Panc1 (cell line): ENCODE measurements around the gene CPT1C. TPM values are rescaled to one million over a fixed set of nuclear protein-coding genes. Genes with fewer than 3 reads are reported as not detected.

ENCODE experiments used
- ATAC-seq: fragments of 200-7000 bp; cut with Tn5 transposase; 2 replicates; pipeline ENCODE4 v1.9.1; 2020; ENCODE audit warnings: mild to moderate bottlenecking, moderate library complexity
- BruUV-seq: library from RNA; stranded (reverse); fragments of 400-500 nt; replicated peaks from 2 replicates; lab custom pipeline; 2021; lab: Mats Ljungman, UMichigan
- CTCF ChIA-PET: fragments of 300-600 bp; sonication (Branson Sonifier 250); formaldehyde crosslinking; loops from one replicate; lab custom pipeline; 2022; ENCODE audit warnings: antibody characterized with exemption; lab: Charles Lee
- POLR2A ChIA-PET: fragments of 300-600 bp; sonication (Branson Sonifier 250); formaldehyde crosslinking; loops from one replicate; lab custom pipeline; 2022; ENCODE audit warnings: antibody characterized with exemption; lab: Charles Lee
- DNase-seq: peaks from one replicate; pipeline ENCODE4 v3.0.0-alpha.2; 2010; ENCODE audit warnings: low read depth, low spot score
- H3K27ac ChIP-seq: 2 replicates; pipeline ENCODE4 v1.5.1; 2011; ENCODE audit warnings: mild to moderate bottlenecking, low read length, inconsistent platforms
- H3K27me3 ChIP-seq: fragments of 200-500 bp; sonication (Bioruptor generic); 2 replicates; pipeline ENCODE4 v1.6.0; 2014; ENCODE audit warnings: low read length, inconsistent platforms; ENCODE audit not compliant: control insufficient read depth, insufficient read depth
- H3K36me3 ChIP-seq: fragments of 200-500 bp; sonication (Bioruptor generic); 2 replicates; pipeline ENCODE4 v1.5.1; 2014; ENCODE audit warnings: inconsistent platforms, mild to moderate bottlenecking, low read length, moderate library complexity; ENCODE audit not compliant: control insufficient read depth, insufficient read depth
- H3K4me1 ChIP-seq: 2 replicates; pipeline ENCODE4 v1.5.1; 2011; ENCODE audit warnings: inconsistent platforms, mild to moderate bottlenecking, low read length, moderate library complexity; ENCODE audit not compliant: control insufficient read depth, insufficient read depth
- H3K4me3 ChIP-seq, 2 experiments: 2 replicates each; pipeline ENCODE4 v1.5.1; 2011 to 2012; ENCODE audit warnings: low read depth in 2 of 2, low read length in 2 of 2, mild to moderate bottlenecking in 2 of 2, inconsistent platforms in 1 of 2, moderate library complexity in 1 of 2
- H3K9me3 ChIP-seq: fragments of 200-500 bp; sonication (Bioruptor generic); 2 replicates; pipeline ENCODE4 v1.5.1; 2014; ENCODE audit warnings: low read depth, mild to moderate bottlenecking, inconsistent platforms, low read length, moderate library complexity; ENCODE audit not compliant: control insufficient read depth, insufficient read depth
- POLR2AphosphoS5 ChIP-seq: IDR thresholded peaks from 2 replicates; pipeline ENCODE4 v1.6.1; 2012; ENCODE audit warnings: mild to moderate bottlenecking, low read depth, low read length, moderate library complexity
- REST ChIP-seq, 2 experiments: IDR thresholded peaks; 2 replicates each; pipeline ENCODE4 v1.6.1; 2011 to 2012; ENCODE audit warnings: low read depth in 2 of 2, control low read depth in 1 of 2, low read length in 1 of 2, mild to moderate bottlenecking in 1 of 2, moderate library complexity in 1 of 2; ENCODE audit not compliant: insufficient read depth in 1 of 2
- SIN3A ChIP-seq: IDR thresholded peaks from 2 replicates; pipeline ENCODE4 v1.6.1; 2012; ENCODE audit warnings: low read depth, mild to moderate bottlenecking, low read length, moderate library complexity, borderline replicate concordance; ENCODE audit not compliant: insufficient read depth
- TCF7L2 ChIP-seq: IDR thresholded peaks from 2 replicates; pipeline ENCODE4 v1.6.1; 2011; ENCODE audit warnings: mild to moderate bottlenecking, low read depth, low read length, inconsistent platforms
- in situ Hi-C: cut with HindIII; loops from 2 replicates; pipeline ENCODE4 v1.10.0; 2016; ENCODE audit warnings: low sequenced_read_pairs, low pct_unique_long_range_greater_than_20kb
- intact Hi-C: fragments of 100-400 bp; cut with micrococcal nuclease; formaldehyde crosslinking; loops from one replicate; pipeline ENCODE4 v1.10.0; 2022; ENCODE audit not compliant: unreplicated experiment
- total RNA-seq: library from RNA; stranded (reverse); gene quantifications from one replicate; pipeline ENCODE4 v1.2.1, GENCODE V29; 2021; ENCODE audit not compliant: unreplicated experiment
- TF ChIP-seq, protein P1 (sequence below): fragments of 450-650 bp; IDR thresholded peaks from 2 replicates; pipeline ENCODE4 v1.5.1; 2017; ENCODE audit warnings: mild to moderate bottlenecking

CPT1C gene
- total RNA-seq, 1 experiment from 2014 or later, result 0.23 TPM

- Histone ChIP-seq H3K36me3 (peaks cover 4% of the 10 kb centered on the region; the same call in 1 of the 2 replicates), H3K27ac (peak overlapping the region; percentile 91), H3K9me3 (no peaks in the 10 kb centered on the region), H3K4me1 (peaks cover 15% of the 10 kb centered on the region), H3K27me3 (no peaks in the 10 kb centered on the region), H3K4me3 (no peak overlapping the region; a peak in 1 of 4 replicates)
- ChIA-PET POLR2A (interaction anchor here (0.8 kb wide), 1 partner anchor 12 kb away, joined by 3 read pairs; no protein-coding TSS in a partner anchor), CTCF (no interaction called here)
- intact Hi-C loops (no loop called here), in situ Hi-C loops (no loop called here)
- no TSS peak for BruUV-seq
- DNase-seq (no peak), ATAC-seq (no peak)
- TF ChIP-seq TCF7L2 (no peak), POLR2AphosphoS5 (no peak), REST (IDR thresholded peaks at IDR 0.05; ENCODE audit: insufficient read depth in 1 of 2, low read depth in 2 of 2, low read length in 1 of 2) (no peak), SIN3A (no peak)
- TF ChIP-seq, protein P1, sequence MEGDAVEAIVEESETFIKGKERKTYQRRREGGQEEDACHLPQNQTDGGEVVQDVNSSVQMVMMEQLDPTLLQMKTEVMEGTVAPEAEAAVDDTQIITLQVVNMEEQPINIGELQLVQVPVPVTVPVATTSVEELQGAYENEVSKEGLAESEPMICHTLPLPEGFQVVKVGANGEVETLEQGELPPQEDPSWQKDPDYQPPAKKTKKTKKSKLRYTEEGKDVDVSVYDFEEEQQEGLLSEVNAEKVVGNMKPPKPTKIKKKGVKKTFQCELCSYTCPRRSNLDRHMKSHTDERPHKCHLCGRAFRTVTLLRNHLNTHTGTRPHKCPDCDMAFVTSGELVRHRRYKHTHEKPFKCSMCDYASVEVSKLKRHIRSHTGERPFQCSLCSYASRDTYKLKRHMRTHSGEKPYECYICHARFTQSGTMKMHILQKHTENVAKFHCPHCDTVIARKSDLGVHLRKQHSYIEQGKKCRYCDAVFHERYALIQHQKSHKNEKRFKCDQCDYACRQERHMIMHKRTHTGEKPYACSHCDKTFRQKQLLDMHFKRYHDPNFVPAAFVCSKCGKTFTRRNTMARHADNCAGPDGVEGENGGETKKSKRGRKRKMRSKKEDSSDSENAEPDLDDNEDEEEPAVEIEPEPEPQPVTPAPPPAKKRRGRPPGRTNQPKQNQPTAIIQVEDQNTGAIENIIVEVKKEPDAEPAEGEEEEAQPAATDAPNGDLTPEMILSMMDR, result no peak
These were observed 47.5 kb upstream of the CPT1C start for GRCh38 chr19:49643466-49643865.

DNA sequence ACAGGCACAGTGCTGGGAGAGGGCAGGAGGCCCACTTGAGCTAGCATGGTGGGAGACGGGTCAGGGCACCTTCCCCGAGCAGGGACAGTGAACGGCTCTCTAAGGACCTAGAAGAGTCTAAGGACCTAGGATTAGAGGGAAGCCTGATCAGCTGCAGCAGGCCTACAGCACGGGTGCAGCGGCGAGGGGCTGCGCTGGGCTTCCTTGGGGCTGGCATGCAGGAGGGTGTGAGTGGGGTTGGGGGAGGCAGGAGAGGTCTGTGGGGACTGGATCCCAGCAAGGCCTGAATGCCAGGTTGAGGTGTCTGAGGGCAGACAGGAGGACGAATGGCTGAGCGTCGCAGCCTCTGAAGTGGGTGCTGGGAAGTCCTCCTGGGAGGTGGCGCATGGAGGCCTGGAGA lies 45.3 kb upstream of the CPT1C start:
- POLR2A ChIA-PET, result no interaction called here
- H3K27ac ChIP-seq, result no peak overlapping the region
- H3K9me3 ChIP-seq, result no peaks in the 10 kb centered on the region
- DNase-seq, result no peak
- peaks cover 13% of the 10 kb centered on the region for H3K4me1 ChIP-seq
- intact Hi-C loops (no loop called here), in situ Hi-C loops (no loop called here)
- peaks cover 4% of the 10 kb centered on the region; the same call in 1 of the 2 replicates for H3K36me3 ChIP-seq
- TF ChIP-seq POLR2AphosphoS5 (no peak), REST (IDR thresholded peaks at IDR 0.05; ENCODE audit: insufficient read depth in 1 of 2, low read depth in 2 of 2, low read length in 1 of 2) (no peak), SIN3A (no peak), TCF7L2 (no peak)
- TF ChIP-seq, protein P1, result no peak
- BruUV-seq, result no TSS peak
- H3K27me3 ChIP-seq, result no peaks in the 10 kb centered on the region
- CTCF ChIA-PET, result interaction anchor here (0.6 kb wide), 1 partner anchor 118 kb away, joined by 4 read pairs; the partner anchor contains the start of gene RCN3
- H3K4me3 ChIP-seq, result no peak overlapping the region
- ATAC-seq, result no peak
